CD4-positive, alpha-beta T cell treated with Interleukin-1 beta for 1 hour (primary cell): ENCODE results near the gene TOR1AIP2.
A peak's percentile ranks its signal among the peaks of the same experiment; 100 is the strongest.
"Not testable (repeated sequence)": the region's sequence is repeated elsewhere in the genome, so short reads cannot be mapped to it uniquely, and the experiment has no call there.

Experiments used
- DNase-seq, 2 donors: peaks; one replicate each; pipeline ENCODE4 v3.0.0-alpha.2; 2020 to 2022

TOR1AIP2 gene

GRCh38 chr1:179875596-179876299 lies 1.9 kb downstream of the TOR1AIP2 start:
- no peak for DNase-seq

GRCh38 chr1:179873438-179873851 lies 4.2 kb downstream of the TOR1AIP2 start:
- no peak for DNase-seq

GRCh38 chr1:179872558-179872957 lies 5.0 kb downstream of the TOR1AIP2 start:
- no peak for DNase-seq

GRCh38 chr1:179871940-179872339 lies 5.7 kb downstream of the TOR1AIP2 start:
- DNase-seq: no peak

GRCh38 chr1:179870870-179871269 lies 6.7 kb downstream of the TOR1AIP2 start:
- DNase-seq: no peak

- DNase-seq: peak; percentile 49 to 61
These were observed 9.9 kb downstream of the TOR1AIP2 start for GRCh38 chr1:179867493-179868330.

- DNase-seq: no peak
These were observed 11.0 kb downstream of the TOR1AIP2 start for GRCh38 chr1:179866616-179867015.

GRCh38 chr1:179865377-179865776 lies 12.2 kb downstream of the TOR1AIP2 start:
- DNase-seq: no peak

- DNase-seq: no peak
These were observed 17.0 kb downstream of the TOR1AIP2 start for GRCh38 chr1:179860652-179861051.

GRCh38 chr1:179857009-179857408 lies 20.6 kb downstream of the TOR1AIP2 start:
- DNase-seq: no peak

GRCh38 chr1:179856296-179856695 lies 21.3 kb downstream of the TOR1AIP2 start:
- no peak for DNase-seq

GRCh38 chr1:179855831-179856230 lies 21.8 kb downstream of the TOR1AIP2 start:
- not testable (repeated sequence) for DNase-seq

GRCh38 chr1:179853102-179853501 lies 24.5 kb downstream of the TOR1AIP2 start:
- DNase-seq: no peak

GRCh38 chr1:179848233-179848632 lies 29.4 kb downstream of the TOR1AIP2 start:
- DNase-seq: no peak

GRCh38 chr1:179840107-179840506 lies 37.5 kb downstream of the TOR1AIP2 start:
- no peak for DNase-seq

GRCh38 chr1:179836686-179837445 lies 40.7 kb downstream of the TOR1AIP2 start:
- not testable (repeated sequence) for DNase-seq

GRCh38 chr1:179831852-179832699 lies 45.5 kb downstream of the TOR1AIP2 start:
- peak in 1 of 2 donors; percentile 29 for DNase-seq

- DNase-seq: no peak
These were observed 46.4 kb downstream of the TOR1AIP2 start for GRCh38 chr1:179831225-179831624.

- no peak for DNase-seq
These were observed 49.0 kb downstream of the TOR1AIP2 start for GRCh38 chr1:179828554-179829110.

- DNase-seq: no peak
These were observed 50.9 kb downstream of the TOR1AIP2 start for GRCh38 chr1:179826626-179827280.

- no peak for DNase-seq
These were observed 51.7 kb downstream of the TOR1AIP2 start for GRCh38 chr1:179825798-179826460.
